ENCODE measurements around the gene CACNB3.

DNA sequence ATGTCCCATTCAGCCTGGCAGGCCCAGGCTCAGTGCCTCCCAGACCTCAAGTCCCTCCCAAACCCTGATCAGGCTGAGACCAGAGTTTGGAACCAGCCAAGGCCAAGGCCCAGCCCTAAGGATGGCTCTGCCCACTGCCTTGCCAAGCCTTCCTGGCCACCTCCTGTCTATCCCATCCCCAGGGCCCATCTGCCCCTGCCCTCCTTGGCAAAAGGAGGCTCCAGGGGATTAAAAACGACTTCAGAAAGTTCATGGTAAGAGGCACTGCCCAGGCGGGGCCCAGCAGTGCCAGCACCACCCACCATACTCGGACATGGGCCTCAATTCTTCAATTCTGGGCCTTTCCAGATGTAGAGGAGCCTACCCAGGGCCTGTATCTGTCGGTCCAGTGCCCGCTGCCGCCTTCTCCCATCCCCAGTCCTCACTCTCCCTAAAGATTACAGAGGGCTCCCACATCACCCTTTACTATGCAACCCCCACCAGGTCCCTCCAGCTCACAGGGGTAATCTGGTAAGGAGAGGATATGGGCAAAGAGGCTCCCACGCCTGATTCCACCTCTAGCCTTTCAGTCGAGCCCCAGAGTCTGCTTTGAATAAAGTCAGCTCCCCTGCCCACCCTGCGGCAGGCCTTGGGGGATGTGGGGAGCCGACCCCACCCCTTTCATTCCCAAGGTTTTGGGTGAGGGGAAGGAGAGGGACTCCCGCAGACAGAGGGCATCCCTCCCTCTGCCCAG, 30.3 kb upstream of the CACNB3 start:
- TF ChIP-seq CTCF (IDR thresholded peaks at IDR 0.05 in 4 of 5, conservative IDR thresholded peaks at IDR 0.05 in 1 of 5) (no peak), POLR2A (IDR thresholded peaks at IDR 0.05) (no peak)
